SK-N-MC (cell line): ENCODE results near the gene DOCK9.

Experiments used
- EZH2 ChIP-seq: fragments of 200-600 bp; sonication (generic); IDR thresholded peaks from one replicate; pipeline ENCODE4 v1.6.1; 2017; ENCODE audit warnings: antibody characterized with exemption
- FOXP2 ChIP-seq: optimal IDR thresholded peaks from 2 replicates; pipeline ENCODE3; 2011; ENCODE audit warnings: mild to moderate bottlenecking, moderate library complexity; ENCODE audit not compliant: insufficient read depth; ENCODE audit errors: extremely low read length, control extremely low read depth
- POLR2AphosphoS5 ChIP-seq: IDR thresholded peaks from 2 replicates; pipeline ENCODE4 v1.6.1; 2012; ENCODE audit warnings: mild to moderate bottlenecking, low read depth, low read length, borderline replicate concordance

GRCh38 chr13:98877936-98878335 lies 99.9 kb downstream of the DOCK9 start:
- TF ChIP-seq FOXP2 = no peak
- no peak for TF ChIP-seq EZH2
- no peak for TF ChIP-seq POLR2AphosphoS5
